GM23248 (cell line): Measurements from ENCODE around the gene SYT1. TPM values are rescaled to one million over a fixed set of nuclear protein-coding genes. Genes with fewer than 3 reads are reported as not detected.

Experiments
- DNase-seq: peaks from one replicate; pipeline ENCODE4 v3.0.0-alpha.2; 2015
- H2AFZ ChIP-seq: fragments of 200-600 bp; sonication (generic); 2 replicates; pipeline ENCODE4 v1.6.1; 2016; ENCODE audit warnings: antibody characterized with exemption
- H3F3A ChIP-seq: fragments of 200-600 bp; sonication (generic); 2 replicates; pipeline ENCODE4 v1.6.1; 2016; ENCODE audit warnings: mild to moderate bottlenecking, antibody characterized with exemption, mixed run types; ENCODE audit not compliant: insufficient read depth
- H3K27ac ChIP-seq: fragments of 200-600 bp; sonication (generic); 2 replicates; pipeline ENCODE4 v1.5.1; 2016; ENCODE audit warnings: mild to moderate bottlenecking
- H3K27me3 ChIP-seq: fragments of 200-600 bp; sonication (generic); replicated peaks from 2 replicates; pipeline ENCODE4 v1.6.1; 2016; ENCODE audit warnings: mild to moderate bottlenecking; ENCODE audit not compliant: insufficient read depth
- H3K36me3 ChIP-seq: fragments of 200-600 bp; sonication (generic); 2 replicates; pipeline ENCODE4 v1.6.1; 2016; ENCODE audit warnings: low read depth, mild to moderate bottlenecking
- H3K4me1 ChIP-seq: fragments of 200-600 bp; sonication (generic); 2 replicates; pipeline ENCODE4 v1.6.1; 2016; ENCODE audit warnings: mild to moderate bottlenecking; ENCODE audit not compliant: insufficient read depth
- H3K4me2 ChIP-seq: fragments of 200-600 bp; sonication (generic); one replicate; pipeline ENCODE4 v1.6.1; 2016; ENCODE audit warnings: mild to moderate bottlenecking; ENCODE audit not compliant: unreplicated experiment
- H3K4me3 ChIP-seq: fragments of 200-600 bp; sonication (generic); 2 replicates; pipeline ENCODE4 v1.5.1; 2016; ENCODE audit warnings: mild to moderate bottlenecking
- H3K79me2 ChIP-seq: fragments of 200-600 bp; sonication (generic); 2 replicates; pipeline ENCODE4 v1.6.1; 2016; ENCODE audit warnings: mild to moderate bottlenecking; ENCODE audit not compliant: insufficient read depth
- H3K9ac ChIP-seq: fragments of 200-600 bp; sonication (generic); 2 replicates; pipeline ENCODE4 v1.6.1; 2016; ENCODE audit warnings: mild to moderate bottlenecking
- H3K9me2 ChIP-seq: fragments of 200-600 bp; sonication (generic); 2 replicates; pipeline ENCODE4 v1.6.1; 2016; ENCODE audit warnings: mixed run types, mild to moderate bottlenecking, moderate library complexity; ENCODE audit not compliant: insufficient read depth
- H3K9me3 ChIP-seq: fragments of 200-600 bp; sonication (generic); one replicate; pipeline ENCODE4 v1.6.1; 2017; ENCODE audit warnings: low read depth
- H4K20me1 ChIP-seq: fragments of 200-600 bp; sonication (generic); 2 replicates; pipeline ENCODE4 v1.6.0; 2016; ENCODE audit not compliant: insufficient read depth
- EZH2 ChIP-seq: fragments of 200-600 bp; sonication (generic); IDR thresholded peaks from 2 replicates; pipeline ENCODE4 v1.6.1; 2018; ENCODE audit warnings: antibody characterized with exemption, mild to moderate bottlenecking; ENCODE audit not compliant: insufficient read depth, poor library complexity, severe bottlenecking
- EZH2phosphoT487 ChIP-seq: fragments of 200-600 bp; sonication (generic); IDR thresholded peaks from 2 replicates; pipeline ENCODE4 v1.6.1; 2018; ENCODE audit warnings: antibody characterized with exemption, moderate library complexity, mild to moderate bottlenecking, low read depth; ENCODE audit not compliant: insufficient read depth
- WGBS, 2 experiments: methylation state at CpG; one replicate each; pipeline ENCODE4 v1.1.6; 2015 to 2017; ENCODE audit warnings: low lambda C conversion rate in 2 of 2, low coverage in 1 of 2; ENCODE audit errors: missing lambda C conversion rate in 2 of 2; 5-methylcytosine and 5-hydroxymethylcytosine counted together
- in situ Hi-C: fragments of 300-500 bp; cut with MboI; formaldehyde crosslinking; loops from 2 replicates; pipeline ENCODE4 v1.15.0; 2020
- polyA plus RNA-seq: library from polyadenylated mRNA; unstranded; fragments of >200 nt; fragmentation: Nextera tagmentation; extraction: Ambion mirVana; gene quantifications from 2 replicates; pipeline ENCODE4 v1.2.1, GENCODE V29; 2016
- total RNA-seq: library from RNA; depleted of rRNA; stranded (reverse); fragments of >200 nt; shearing (Covaris generic); gene quantifications from 2 replicates; pipeline ENCODE4 v1.2.3, GENCODE V29; 2014

The SYT1 gene
- total and polyA plus RNA-seq, 2 experiments from 2014 or later = 1.7 to 2.4 TPM

GRCh38 chr12:79454338-79454843 lies 589.8 kb downstream of the SYT1 start:
- no peaks in the 10 kb centered on the region for H3K9me3 ChIP-seq
- peaks cover 35% of the 10 kb centered on the region for H3K4me1 ChIP-seq
- H4K20me1 ChIP-seq = no peaks in the 10 kb centered on the region
- H3K36me3 ChIP-seq = no peaks in the 10 kb centered on the region
- H2AFZ ChIP-seq = no peak overlapping the region
- H3K4me2 ChIP-seq = peak overlapping the region; percentile 59
- H3K4me3 ChIP-seq = no peak overlapping the region
- H3K79me2 ChIP-seq = no peaks in the 10 kb centered on the region
- no peaks in the 10 kb centered on the region for H3K9me2 ChIP-seq
- in situ Hi-C loops = no loop called here
- 69 to 70% methylated on average over 3 of the region's 3 CpGs for WGBS, 2 experiments
- DNase-seq = peak; percentile 60
- H3K9ac ChIP-seq = no peak overlapping the region
- H3K27ac ChIP-seq = no peak overlapping the region
- TF ChIP-seq EZH2 (no peak), EZH2phosphoT487 (no peak)
- peaks cover 31% of the 10 kb centered on the region; the same call in 1 of the 2 replicates for H3F3A ChIP-seq
- H3K27me3 ChIP-seq = no peaks in the 10 kb centered on the region

GRCh38 chr12:79455286-79455685 lies 590.7 kb downstream of the SYT1 start:
- Histone ChIP-seq H3K4me3 (no peak overlapping the region), H3K27me3 (no peaks in the 10 kb centered on the region), H3K27ac (no peak overlapping the region), H3K9me2 (no peaks in the 10 kb centered on the region), H3K4me2 (no peak overlapping the region), H3K9ac (no peak overlapping the region), H3K36me3 (no peaks in the 10 kb centered on the region), H3F3A (peaks cover 31% of the 10 kb centered on the region; the same call in 1 of the 2 replicates), H3K4me1 (peaks cover 35% of the 10 kb centered on the region), H4K20me1 (no peaks in the 10 kb centered on the region), H3K9me3 (no peaks in the 10 kb centered on the region), H3K79me2 (no peaks in the 10 kb centered on the region), H2AFZ (no peak overlapping the region)
- in situ Hi-C loops = no loop called here
- WGBS, 2 experiments = 59 to 67% methylated on average over 2 of the region's 2 CpGs
- DNase-seq = peak; percentile 5
- no peak for TF ChIP-seq EZH2
- no peak for TF ChIP-seq EZH2phosphoT487

DNA sequence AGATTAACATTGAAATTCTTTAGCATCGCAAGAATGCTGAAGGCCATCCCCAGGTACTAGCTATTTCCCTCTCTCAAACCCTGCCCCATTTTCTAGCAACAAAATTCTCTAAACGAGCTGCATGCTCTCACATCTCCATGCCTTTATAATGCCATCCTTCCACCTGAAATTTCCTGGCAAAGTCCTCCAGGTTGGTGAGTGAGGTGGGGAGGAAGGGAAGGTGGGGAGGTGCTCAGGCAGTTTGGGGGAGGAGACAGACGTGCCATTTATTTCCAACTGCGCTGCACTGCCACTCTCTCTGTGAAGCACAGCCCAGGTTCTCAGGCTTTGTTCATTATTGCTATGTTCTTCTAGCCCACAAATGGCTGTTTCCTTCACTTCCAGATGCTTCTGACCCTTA lies 617.7 kb downstream of the SYT1 start:
- in situ Hi-C loops = no loop called here
- Histone ChIP-seq H3K27ac (no peak overlapping the region), H3K4me2 (no peak overlapping the region), H3K79me2 (no peaks in the 10 kb centered on the region), H3K9ac (no peak overlapping the region), H4K20me1 (no peaks in the 10 kb centered on the region), H3K9me3 (no peaks in the 10 kb centered on the region), H3K4me3 (no peak overlapping the region), H3K36me3 (no peaks in the 10 kb centered on the region), H3K27me3 (no peaks in the 10 kb centered on the region), H3K9me2 (no peaks in the 10 kb centered on the region), H3K4me1 (no peaks in the 10 kb centered on the region), H2AFZ (no peak overlapping the region), H3F3A (no peaks in the 10 kb centered on the region)
- no peak for DNase-seq
- WGBS, 2 experiments = 46 to 57% methylated on average over 3 to 4 of the region's 4 CpGs
- TF ChIP-seq EZH2 (no peak), EZH2phosphoT487 (no peak)

DNA sequence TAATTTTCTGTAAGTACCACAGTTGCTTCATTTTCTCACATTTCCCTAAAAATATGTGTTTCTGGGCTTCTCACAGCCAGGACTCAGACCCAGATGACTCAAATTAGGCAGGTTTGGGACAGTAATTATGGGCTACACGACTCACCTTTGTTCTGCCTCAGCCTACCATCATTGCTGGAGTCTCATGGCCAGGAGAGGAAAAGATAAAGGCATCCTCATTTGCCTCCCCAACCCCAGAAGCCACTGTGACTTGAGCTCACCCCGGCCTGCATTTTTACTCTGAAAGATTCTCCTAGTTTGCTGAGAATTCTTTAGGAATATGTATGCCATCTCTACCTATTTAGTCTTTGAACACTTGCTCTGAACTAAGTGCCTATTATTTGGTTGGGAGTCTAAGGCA lies 618.3 kb downstream of the SYT1 start:
- no peaks in the 10 kb centered on the region for H3K4me1 ChIP-seq
- no peak for DNase-seq
- no peak overlapping the region for H3K27ac ChIP-seq
- 60 to 64% methylated on average over 2 of the region's 2 CpGs for WGBS, 2 experiments
- no peaks in the 10 kb centered on the region for H3K27me3 ChIP-seq
- TF ChIP-seq EZH2phosphoT487 (no peak), EZH2 (no peak)
- no peak overlapping the region for H2AFZ ChIP-seq
- H3F3A ChIP-seq = no peaks in the 10 kb centered on the region
- H3K9me2 ChIP-seq = no peaks in the 10 kb centered on the region
- no peak overlapping the region for H3K4me3 ChIP-seq
- in situ Hi-C loops = no loop called here
- no peaks in the 10 kb centered on the region for H4K20me1 ChIP-seq
- no peak overlapping the region for H3K4me2 ChIP-seq
- no peaks in the 10 kb centered on the region for H3K36me3 ChIP-seq
- H3K9me3 ChIP-seq = no peaks in the 10 kb centered on the region
- no peaks in the 10 kb centered on the region for H3K79me2 ChIP-seq
- no peak overlapping the region for H3K9ac ChIP-seq

DNA sequence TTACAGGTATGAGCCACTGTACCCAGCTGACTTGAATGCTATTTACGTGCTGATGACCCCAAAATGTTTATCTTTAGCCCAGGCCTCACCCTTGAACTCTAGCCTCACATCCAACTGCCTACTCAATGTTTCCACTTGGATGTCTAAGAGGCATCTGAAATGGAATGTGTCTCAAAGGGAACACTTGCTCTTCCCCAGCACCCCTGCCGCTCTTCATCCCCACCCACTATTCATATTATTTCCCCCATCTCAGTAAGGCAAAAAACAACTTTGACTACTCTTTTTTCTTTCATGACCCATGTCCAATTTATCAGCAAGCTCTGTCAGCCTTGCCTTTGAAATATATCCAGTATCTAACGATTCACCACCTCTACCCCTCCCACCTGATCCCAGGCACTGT lies 621.6 kb downstream of the SYT1 start:
- Histone ChIP-seq H3K4me3 (no peak overlapping the region), H3K36me3 (no peaks in the 10 kb centered on the region), H3K4me2 (no peak overlapping the region), H3K79me2 (no peaks in the 10 kb centered on the region), H3K9ac (no peak overlapping the region), H3K27ac (no peak overlapping the region), H3K9me2 (no peaks in the 10 kb centered on the region), H4K20me1 (no peaks in the 10 kb centered on the region), H3K27me3 (no peaks in the 10 kb centered on the region), H3K9me3 (no peaks in the 10 kb centered on the region), H3K4me1 (no peaks in the 10 kb centered on the region), H2AFZ (no peak overlapping the region), H3F3A (no peaks in the 10 kb centered on the region)
- TF ChIP-seq EZH2 (no peak), EZH2phosphoT487 (no peak)
- no peak for DNase-seq
- in situ Hi-C loops = no loop called here
- 65 to 67% methylated on average over 3 of the region's 3 CpGs for WGBS, 2 experiments
